Measurements from ENCODE around the gene SOX13.

DNA sequence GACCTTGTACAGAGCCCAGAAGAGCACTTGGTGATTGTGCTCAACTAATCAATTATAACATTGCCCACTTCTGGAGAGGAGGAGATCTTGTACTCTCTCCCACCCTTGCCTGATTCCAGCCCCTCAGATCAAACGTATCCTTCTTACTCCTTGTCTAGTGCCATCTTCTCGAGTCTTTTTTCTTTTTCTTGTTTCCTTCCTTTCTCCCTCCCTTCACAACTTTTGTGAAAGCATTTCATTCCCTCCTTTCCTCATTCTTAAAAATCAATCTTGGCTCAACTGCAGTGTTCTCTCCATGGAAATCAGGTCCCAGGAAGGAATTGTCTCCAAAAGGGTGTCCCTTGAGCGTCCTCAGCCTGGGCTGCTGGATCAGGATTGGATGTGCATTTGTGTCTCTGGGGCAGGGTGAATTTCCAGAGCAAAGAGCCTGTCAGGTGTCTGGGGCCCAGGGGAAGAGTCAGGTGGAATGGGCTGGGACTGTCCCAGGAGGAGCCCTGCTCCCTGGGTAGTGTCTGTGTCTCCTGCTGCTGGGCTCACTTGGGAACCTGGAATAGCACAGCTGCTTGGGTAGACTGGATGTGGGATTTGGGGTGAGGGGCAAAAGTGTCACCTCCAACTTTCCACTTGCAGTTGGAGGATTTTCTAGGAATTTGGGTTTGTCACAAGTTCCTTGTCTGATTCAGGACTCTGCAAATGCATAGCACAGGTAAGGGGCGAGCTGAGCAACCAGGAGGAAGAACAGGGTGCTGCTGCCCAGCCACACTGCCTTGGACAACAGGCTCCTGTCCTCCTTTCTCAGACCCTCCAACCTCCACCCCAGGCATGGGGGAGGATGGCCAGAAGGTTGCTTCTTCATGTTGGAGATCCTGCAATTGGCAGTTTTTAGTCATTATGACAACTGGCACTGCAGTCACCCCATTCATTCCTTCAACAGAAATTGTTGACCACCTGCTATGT is 3.3 kb downstream of the SOX13 start:
- no peak for TF ChIP-seq CTCF (IDR thresholded peaks at IDR 0.05)
- TF ChIP-seq POLR2A (IDR thresholded peaks at IDR 0.05) = no peak

Measured in vagina (tissue), 2 donors.